ENCODE results near the gene IL20RB.

DNA sequence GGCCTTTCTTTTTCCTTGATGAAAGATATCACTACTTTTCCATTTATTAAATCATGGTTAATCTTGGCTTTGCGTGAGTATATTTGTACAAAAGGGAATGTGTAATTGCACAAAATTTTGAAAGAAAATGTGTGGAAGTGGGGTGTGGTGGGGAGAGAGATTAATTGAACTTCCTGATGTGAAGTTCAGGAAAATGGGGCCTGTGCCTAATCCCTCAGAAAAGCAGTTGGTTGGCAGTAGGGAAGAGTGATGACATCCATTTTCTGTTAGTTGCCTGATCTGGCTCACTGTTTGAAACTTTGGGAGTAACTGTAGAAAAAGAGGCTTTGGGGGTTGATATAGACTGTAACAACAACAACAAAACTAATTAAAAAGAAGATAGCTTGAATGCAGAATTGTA, 10.8 kb upstream of the IL20RB start:
- TF ChIP-seq, protein P1, sequence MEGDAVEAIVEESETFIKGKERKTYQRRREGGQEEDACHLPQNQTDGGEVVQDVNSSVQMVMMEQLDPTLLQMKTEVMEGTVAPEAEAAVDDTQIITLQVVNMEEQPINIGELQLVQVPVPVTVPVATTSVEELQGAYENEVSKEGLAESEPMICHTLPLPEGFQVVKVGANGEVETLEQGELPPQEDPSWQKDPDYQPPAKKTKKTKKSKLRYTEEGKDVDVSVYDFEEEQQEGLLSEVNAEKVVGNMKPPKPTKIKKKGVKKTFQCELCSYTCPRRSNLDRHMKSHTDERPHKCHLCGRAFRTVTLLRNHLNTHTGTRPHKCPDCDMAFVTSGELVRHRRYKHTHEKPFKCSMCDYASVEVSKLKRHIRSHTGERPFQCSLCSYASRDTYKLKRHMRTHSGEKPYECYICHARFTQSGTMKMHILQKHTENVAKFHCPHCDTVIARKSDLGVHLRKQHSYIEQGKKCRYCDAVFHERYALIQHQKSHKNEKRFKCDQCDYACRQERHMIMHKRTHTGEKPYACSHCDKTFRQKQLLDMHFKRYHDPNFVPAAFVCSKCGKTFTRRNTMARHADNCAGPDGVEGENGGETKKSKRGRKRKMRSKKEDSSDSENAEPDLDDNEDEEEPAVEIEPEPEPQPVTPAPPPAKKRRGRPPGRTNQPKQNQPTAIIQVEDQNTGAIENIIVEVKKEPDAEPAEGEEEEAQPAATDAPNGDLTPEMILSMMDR (conservative IDR thresholded peaks at IDR 0.05; ENCODE audit: low read depth, low read length) = no peak
- TF ChIP-seq EZH2 (IDR thresholded peaks at IDR 0.05; ENCODE audit: borderline replicate concordance, low read depth, low read length, poor library complexity, severe bottlenecking) = no peak

All from A673 (cell line).